ENCODE results near the gene TLE4.

Gene TLE4

DNA sequence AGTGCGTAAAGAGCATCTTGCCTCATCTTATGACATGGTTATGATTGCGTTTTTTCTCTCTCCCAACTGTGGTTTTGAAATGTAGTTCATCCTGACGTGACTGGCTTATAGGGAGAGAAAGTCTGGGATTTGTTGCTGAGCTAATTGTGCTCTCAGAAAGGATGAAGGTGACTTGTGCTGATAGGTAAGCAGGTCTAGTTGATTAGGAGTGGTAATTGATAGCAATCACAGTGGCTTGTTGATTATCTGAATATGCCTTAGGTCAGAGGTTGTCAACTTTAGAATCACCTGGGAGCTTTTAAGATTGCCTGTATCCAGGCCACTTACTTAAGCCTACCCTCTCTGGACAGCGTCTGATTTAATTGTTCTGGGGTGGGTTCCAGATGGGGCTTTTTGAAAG is 117.8 kb downstream of the TLE4 start:
- H4K20me1 ChIP-seq (ENCODE audit: low read depth, low read length): no peaks in the 10 kb centered on the region
- no peak overlapping the region for H3K9ac ChIP-seq (ENCODE audit: low read length)
- no peaks in the 10 kb centered on the region for H3F3A ChIP-seq (ENCODE audit: insufficient read depth)
- H3K36me3 ChIP-seq (ENCODE audit: low read length): no peaks in the 10 kb centered on the region
- H3K9me3 ChIP-seq (ENCODE audit: insufficient read depth, low read length): no peaks in the 10 kb centered on the region
- H3K27me3 ChIP-seq (ENCODE audit: low read length): no peaks in the 10 kb centered on the region
- H3K79me2 ChIP-seq (ENCODE audit: insufficient read depth, low read length): no peaks in the 10 kb centered on the region
- no peak overlapping the region for H3K4me2 ChIP-seq (ENCODE audit: low read depth, low read length, poor library complexity, severe bottlenecking)
- H2AFZ ChIP-seq (ENCODE audit: low read depth, low read length, severe bottlenecking): no peak overlapping the region
- no peak overlapping the region for H3K27ac ChIP-seq (ENCODE audit: low read depth, low read length)
- H3K9me2 ChIP-seq (replicated peaks; ENCODE audit: insufficient read depth, low read length): no peaks in the 10 kb centered on the region
- H3K4me3 ChIP-seq (ENCODE audit: insufficient read depth, low read length, poor library complexity, severe bottlenecking): no peak overlapping the region
- TF ChIP-seq EZH2phosphoT487 (conservative IDR thresholded peaks at IDR 0.05; ENCODE audit: low read length): no peak
- TF ChIP-seq, protein P1, sequence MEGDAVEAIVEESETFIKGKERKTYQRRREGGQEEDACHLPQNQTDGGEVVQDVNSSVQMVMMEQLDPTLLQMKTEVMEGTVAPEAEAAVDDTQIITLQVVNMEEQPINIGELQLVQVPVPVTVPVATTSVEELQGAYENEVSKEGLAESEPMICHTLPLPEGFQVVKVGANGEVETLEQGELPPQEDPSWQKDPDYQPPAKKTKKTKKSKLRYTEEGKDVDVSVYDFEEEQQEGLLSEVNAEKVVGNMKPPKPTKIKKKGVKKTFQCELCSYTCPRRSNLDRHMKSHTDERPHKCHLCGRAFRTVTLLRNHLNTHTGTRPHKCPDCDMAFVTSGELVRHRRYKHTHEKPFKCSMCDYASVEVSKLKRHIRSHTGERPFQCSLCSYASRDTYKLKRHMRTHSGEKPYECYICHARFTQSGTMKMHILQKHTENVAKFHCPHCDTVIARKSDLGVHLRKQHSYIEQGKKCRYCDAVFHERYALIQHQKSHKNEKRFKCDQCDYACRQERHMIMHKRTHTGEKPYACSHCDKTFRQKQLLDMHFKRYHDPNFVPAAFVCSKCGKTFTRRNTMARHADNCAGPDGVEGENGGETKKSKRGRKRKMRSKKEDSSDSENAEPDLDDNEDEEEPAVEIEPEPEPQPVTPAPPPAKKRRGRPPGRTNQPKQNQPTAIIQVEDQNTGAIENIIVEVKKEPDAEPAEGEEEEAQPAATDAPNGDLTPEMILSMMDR (IDR thresholded peaks at IDR 0.05; ENCODE audit: insufficient read depth, low read length, poor library complexity, severe bottlenecking): no peak

DNA sequence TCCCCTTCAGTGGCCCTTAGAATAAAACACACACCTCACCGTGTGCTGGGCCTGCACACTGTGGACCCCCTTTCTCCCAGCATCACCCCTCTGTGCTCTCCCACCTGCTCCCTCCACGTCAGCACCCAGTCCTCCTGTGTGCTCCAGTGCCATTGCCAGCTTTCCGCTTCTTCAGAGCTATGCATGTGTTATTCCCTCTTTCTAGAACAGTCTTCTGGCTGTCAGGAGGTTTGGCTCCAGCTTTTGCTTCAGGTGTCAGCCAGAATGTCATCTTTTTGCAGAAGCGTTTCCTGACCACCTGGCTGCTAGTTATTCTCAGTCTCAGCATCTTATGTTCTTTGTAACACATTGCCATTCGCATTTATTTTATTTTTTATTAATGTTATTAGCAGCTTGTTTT is 119.7 kb downstream of the TLE4 start:
- Histone ChIP-seq H3K9ac (ENCODE audit: low read length) (no peak overlapping the region), H3K27ac (ENCODE audit: low read depth, low read length) (no peak overlapping the region), H3K36me3 (ENCODE audit: low read length) (no peaks in the 10 kb centered on the region), H3F3A (ENCODE audit: insufficient read depth) (no peaks in the 10 kb centered on the region), H3K9me3 (ENCODE audit: insufficient read depth, low read length) (no peaks in the 10 kb centered on the region), H4K20me1 (ENCODE audit: low read depth, low read length) (no peaks in the 10 kb centered on the region), H3K4me2 (ENCODE audit: low read depth, low read length, poor library complexity, severe bottlenecking) (no peak overlapping the region), H3K27me3 (ENCODE audit: low read length) (no peaks in the 10 kb centered on the region), H3K4me3 (ENCODE audit: insufficient read depth, low read length, poor library complexity, severe bottlenecking) (no peak overlapping the region), H3K9me2 (replicated peaks; ENCODE audit: insufficient read depth, low read length) (no peaks in the 10 kb centered on the region), H3K79me2 (ENCODE audit: insufficient read depth, low read length) (no peaks in the 10 kb centered on the region), H2AFZ (ENCODE audit: low read depth, low read length, severe bottlenecking) (no peak overlapping the region)
- no peak for TF ChIP-seq EZH2phosphoT487 (conservative IDR thresholded peaks at IDR 0.05; ENCODE audit: low read length)
- TF ChIP-seq, protein P1 (IDR thresholded peaks at IDR 0.05; ENCODE audit: insufficient read depth, low read length, poor library complexity, severe bottlenecking): no peak

DNA sequence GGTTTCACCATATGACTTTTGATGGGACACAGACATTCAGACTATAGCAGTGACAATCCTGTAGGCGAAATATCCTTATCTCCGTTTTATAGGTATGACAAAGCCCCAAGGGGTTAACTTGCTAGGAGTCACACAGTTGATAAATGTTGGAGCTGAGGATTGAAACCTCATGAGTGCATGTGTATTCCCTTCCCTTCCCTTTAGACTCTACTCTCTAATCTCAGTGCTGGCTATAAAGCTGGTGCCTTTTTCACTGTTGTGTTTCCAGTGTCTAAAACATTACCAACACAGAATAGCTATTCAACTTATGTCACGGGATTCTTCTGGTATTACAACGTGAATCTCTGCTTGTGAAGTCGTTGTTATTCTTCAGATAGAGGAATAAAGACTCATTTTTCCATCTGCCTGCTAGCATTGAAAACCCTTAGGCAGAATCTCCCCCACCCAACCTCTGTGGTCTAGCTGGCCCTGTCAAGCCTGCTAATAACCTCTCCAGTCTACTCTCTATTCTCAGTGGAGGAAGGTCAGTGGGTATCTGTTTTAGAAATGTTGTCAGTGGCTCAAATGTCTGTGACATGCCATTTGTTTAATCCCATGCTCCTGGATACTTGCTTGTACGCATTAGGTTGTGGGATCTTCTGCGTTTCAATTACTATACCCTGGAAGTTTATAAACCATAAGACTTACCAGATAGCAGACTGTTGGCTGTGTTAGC is 121.2 kb downstream of the TLE4 start:
- Histone ChIP-seq H2AFZ (ENCODE audit: low read depth, low read length, severe bottlenecking) (no peak overlapping the region), H3K79me2 (ENCODE audit: insufficient read depth, low read length) (no peaks in the 10 kb centered on the region), H3K27me3 (ENCODE audit: low read length) (no peaks in the 10 kb centered on the region), H3K27ac (ENCODE audit: low read depth, low read length) (no peak overlapping the region), H3K9me3 (ENCODE audit: insufficient read depth, low read length) (no peaks in the 10 kb centered on the region), H3K36me3 (ENCODE audit: low read length) (no peaks in the 10 kb centered on the region), H4K20me1 (ENCODE audit: low read depth, low read length) (no peaks in the 10 kb centered on the region), H3K4me3 (ENCODE audit: insufficient read depth, low read length, poor library complexity, severe bottlenecking) (no peak overlapping the region), H3F3A (ENCODE audit: insufficient read depth) (no peaks in the 10 kb centered on the region), H3K4me2 (ENCODE audit: low read depth, low read length, poor library complexity, severe bottlenecking) (no peak overlapping the region), H3K9ac (ENCODE audit: low read length) (no peak overlapping the region), H3K9me2 (replicated peaks; ENCODE audit: insufficient read depth, low read length) (no peaks in the 10 kb centered on the region)
- TF ChIP-seq, protein P1 (IDR thresholded peaks at IDR 0.05; ENCODE audit: insufficient read depth, low read length, poor library complexity, severe bottlenecking): no peak
- TF ChIP-seq EZH2phosphoT487 (conservative IDR thresholded peaks at IDR 0.05; ENCODE audit: low read length): no peak

All from SU-DHL-6 (cell line).